Activated CD8-positive, alpha-beta memory T cell treated with anti-CD3 and anti-CD28 coated beads, Interleukin-2, amount 50 U/mL, for 1 hour (primary cell): ENCODE measurements around the gene ANAPC4.

Experiments used
- DNase-seq: peaks from one replicate; pipeline ENCODE4 v3.0.0-alpha.2; 2020; ENCODE audit errors: extremely low read depth

ANAPC4 gene

DNA sequence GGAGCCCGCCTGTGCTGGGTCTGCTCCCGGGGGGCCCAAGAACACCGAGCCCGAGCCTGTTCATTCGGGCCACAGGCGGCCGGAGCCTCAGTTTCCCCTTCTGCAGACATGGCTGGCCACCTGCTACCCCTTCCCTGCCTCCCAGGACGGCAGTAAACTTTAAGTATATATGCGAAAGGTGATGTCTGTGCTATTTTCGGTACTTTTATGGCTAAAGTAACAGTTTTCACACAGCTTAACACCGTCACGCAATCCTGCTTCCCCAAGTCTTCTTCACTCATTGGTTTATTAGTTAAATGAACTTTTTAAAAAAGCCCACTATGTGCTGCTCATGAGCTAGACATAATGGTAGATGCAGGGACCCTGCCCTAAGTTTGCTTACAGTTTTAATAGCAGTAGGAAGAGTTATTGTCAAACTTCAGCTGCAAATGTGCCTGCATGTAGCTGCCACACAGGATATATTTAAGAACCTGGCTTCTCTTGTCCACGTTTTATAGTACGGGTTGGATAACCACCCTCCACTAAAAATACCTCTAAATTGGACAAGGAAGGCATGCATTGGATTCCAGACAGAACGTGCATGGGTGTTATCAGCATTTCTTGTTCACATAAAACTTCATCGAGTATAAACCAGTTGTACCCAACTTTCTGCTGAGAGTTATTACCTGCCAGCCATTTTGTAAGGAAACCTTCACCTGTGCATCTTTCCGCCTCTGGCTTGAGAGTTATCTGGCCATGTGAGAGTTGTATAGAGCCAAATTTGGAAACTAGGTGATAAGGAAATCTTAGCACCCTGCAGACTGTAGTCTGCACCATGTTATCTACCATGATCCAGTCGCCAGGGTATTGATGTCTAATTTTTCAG lies 741 bp downstream of the ANAPC4 start:
- DNase-seq = no peak

DNA sequence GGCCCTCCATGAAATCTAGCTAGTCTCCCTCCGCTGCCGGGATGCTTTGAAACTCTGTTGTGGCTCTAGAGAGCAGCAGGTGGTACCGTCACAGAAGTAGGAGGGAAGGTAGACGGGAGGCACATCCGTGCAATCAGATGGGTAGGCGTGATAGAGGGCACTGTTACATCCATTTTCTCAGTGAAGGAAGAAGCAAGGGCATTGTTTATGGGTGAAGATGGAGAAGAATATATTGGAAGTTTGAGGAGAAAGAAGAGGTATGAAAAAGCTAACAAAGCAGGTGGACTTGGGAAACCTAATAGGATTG lies 1.3 kb downstream of the ANAPC4 start:
- DNase-seq = no peak

DNA sequence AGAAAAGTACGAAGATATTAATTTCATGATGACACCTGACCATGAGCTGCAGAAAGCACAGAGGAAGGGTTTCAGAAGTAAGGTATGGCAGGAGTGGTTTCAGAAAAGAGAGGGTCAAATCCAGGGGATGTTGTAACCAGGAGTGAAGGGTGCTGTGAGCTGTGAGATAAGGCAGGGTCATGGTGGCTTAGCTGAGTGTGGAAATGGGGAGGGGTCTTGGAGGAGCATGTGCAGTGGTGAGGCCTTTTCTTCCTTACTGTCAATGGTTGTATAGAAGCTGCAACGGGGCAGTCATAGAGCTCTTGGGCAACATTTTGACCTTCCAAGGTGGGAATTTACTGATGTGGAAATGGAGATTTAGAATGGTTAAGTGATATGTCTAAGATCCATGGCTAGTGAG lies 2.5 kb downstream of the ANAPC4 start:
- DNase-seq = no peak

DNA sequence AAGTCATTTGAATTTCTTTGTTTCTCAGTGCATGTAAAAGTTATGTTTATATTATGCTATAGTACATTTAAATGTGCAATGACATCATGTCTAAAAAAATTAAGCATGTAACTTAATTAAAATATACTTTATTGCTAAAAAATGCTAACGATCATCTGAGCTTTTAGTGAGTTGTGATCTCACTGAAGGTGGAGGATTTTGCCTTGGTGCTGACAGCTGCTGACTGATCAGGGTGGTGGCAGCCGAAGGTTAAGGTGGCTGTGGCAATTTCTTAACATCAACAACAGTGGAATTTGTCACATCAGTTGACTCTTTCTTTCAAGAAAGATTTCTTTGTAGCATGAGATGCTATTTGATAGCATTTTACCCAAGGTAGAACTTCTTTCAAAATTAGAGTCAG lies 6.6 kb downstream of the ANAPC4 start:
- DNase-seq = no peak

DNA sequence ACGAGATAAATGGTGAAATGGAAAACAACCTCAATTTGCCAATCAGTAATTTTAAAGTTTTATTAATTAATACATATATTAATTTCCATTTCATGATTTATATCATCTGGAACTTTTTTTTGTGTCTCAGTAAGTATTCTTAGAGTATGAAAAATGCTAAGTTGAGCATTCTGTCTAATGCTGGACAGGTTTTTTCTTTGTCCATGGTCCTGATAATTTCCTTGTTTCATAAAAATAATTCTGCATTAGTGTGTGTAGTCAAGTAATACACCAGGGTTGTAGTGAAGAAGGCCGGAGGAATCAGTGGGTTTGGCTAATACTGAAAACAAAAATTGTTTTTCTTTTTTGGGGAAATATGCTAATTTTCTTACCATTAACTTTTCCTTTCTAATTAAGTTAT lies 9.9 kb downstream of the ANAPC4 start:
- no peak for DNase-seq

DNA sequence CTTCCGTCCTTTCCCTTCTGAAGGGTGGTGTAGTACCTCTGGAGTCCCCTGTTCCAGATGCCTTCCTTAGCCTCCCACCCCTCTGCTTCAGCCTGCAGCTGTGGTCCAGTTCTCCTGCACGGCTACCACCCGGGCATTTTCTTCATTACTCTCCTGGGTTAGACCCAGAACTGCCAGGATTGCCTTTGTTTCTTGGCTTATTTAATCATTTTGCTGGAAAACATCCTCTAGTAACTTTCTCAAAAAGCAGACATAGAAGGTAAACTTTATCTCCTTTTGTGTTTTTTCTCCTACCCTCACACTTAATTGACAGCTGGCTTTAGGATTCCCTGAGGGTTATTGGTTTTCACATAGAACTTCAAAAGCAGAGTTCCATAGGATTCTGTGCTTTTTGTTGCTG lies 20.2 kb downstream of the ANAPC4 start:
- no peak for DNase-seq

DNA sequence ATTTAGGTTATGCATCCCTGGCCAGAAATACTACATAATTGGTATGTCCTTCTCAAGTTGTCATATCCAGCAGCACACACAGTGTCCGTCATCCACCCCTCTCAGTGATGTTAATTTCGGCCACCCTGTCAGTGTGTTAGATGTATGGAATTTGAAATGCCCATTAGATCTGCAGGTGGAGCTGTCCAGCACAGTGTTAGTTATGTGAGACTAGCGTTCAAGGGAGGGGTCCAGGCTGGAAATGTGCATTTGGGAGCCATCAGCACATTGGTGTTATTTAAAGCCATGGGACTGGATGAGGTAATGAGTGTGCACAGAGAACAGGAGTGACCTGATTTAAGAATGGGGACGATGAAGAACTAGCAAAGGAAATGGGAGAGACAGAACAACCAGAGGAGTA lies 22.4 kb downstream of the ANAPC4 start:
- no peak for DNase-seq

DNA sequence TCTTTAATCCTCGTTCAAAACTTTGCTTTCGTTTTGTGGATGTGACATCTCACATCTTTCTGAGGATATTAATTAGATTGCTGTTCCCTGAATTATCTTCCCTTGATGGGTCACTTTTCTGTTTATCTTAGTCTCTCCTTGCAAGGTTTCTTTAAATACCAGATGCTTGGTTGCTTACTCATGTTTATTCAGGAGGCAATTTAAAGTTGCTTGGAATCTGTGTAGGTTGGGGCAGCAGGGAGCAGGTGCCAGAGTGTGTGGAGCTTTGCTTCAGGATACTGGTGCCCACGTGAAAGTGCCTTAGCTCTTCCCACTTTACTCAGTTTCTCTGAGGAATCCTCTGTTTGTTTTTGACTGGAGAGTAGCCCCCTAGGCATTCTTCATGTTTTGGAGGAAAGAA lies 24.0 kb downstream of the ANAPC4 start:
- no peak for DNase-seq

DNA sequence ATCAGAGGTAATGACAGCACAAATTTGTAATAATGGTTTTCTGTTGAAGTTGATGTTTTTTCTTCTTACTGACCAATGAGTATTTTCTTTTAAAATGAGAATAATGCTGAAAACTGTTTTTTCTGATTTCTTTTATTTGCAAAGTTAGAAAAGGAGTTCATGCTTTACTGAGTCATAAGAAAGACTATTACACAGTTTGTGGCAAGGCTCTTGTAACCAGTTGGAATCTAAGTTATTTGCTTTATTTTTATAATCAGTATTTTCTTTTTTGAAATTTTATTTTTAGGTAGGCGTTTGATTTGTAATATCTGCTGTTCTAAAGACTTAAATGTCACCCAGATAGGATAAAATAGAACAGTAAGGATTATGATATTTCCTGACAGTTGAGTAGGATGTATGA lies 25.5 kb downstream of the ANAPC4 start:
- DNase-seq = no peak

DNA sequence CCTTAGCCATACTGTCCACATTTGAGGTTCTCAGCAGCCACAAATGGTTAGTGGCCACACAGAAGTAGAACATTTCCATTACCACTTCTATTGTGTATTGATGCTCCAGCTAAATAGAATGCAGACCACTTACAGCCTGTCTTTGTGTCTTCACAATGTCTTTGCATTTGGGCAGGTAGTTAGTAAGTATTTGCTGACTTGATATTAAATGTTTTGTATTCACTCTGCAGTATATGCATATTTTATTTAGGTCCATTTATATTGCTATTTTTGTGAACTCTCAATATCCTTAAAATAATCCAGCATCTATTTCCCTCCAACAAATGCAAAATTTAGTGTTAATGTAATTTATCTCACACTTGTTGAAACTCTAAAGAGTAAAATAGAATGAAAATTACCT lies 26.6 kb downstream of the ANAPC4 start:
- no peak for DNase-seq

DNA sequence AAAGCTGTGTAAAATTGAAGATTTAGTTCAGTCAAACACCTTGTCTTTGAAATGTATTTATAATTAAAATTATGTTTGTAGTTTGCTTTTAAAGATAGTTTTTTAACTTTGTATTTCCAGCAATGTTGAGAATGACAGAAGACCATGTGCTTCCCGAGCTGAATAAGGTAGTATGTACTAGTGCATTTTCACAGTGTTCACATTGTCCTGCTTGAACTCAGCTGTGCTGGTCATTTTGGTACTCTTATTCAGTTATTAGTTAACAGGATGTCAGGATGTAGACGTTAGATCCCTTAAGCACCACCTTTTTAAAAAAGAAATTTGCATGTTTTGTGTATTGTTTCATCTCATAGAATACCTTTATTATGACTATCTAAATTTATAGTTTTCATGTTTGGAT lies 28.4 kb downstream of the ANAPC4 start:
- DNase-seq = no peak

DNA sequence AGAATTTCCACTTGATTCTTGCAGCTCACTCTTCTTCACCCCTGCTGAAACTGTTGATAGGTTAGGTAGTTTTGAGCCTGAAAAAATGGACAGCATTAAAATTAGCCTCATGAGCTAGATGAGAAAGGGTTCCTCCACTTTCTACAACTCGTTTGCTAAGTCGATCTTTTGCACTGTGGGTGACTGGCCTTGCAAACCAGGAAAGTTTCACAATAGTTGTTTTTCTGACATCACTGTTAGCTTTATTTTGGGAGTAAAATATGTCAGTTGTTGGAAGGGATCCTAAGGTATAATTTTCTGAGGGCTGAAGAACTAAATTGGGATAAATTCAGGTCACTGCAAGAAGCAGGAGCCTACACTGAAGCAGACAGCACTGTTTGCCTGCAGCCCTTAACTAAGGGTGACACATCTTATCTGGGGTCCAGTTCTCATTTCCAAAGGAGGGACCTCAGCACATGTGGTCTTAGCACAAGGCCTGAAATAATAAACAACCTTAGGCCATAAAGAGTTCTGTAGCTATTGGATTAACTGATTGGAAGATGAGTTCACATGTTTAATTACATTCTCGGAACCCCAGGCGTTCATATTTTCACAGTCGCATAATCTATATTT lies 29.1 kb downstream of the ANAPC4 start:
- no peak for DNase-seq

DNA sequence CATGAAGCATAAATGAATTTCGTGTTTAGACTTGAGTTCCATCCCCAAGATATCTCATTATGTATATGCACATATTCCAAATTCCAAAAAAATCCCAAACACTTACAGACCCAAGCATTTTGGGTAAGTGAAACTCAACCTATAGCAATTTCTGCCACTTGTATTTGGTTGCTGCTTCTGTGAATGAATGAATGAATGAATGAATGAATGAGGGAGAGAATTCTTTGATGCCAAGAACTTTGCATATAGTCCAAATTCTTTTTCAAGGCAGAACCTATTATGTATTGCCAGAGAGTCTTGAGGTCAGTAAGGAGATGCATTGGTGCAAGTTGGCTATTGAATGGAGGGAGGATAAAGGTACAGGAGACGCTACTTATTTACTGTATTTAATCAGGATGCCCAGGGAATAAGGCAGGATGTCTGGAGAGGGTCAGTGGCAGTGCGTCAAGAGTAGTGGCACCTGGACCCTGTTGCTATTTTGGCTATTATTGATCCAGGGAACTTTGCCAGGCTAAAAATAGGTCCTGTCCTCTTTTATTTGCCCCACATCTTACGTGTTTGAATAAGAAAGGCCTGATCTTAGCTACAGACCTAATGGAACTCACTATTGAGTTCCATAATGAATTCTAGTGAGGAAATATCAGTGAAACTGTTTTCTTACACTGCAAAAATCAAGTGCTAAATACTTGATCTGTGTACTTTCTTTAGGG lies 33.9 kb downstream of the ANAPC4 start:
- no peak for DNase-seq

DNA sequence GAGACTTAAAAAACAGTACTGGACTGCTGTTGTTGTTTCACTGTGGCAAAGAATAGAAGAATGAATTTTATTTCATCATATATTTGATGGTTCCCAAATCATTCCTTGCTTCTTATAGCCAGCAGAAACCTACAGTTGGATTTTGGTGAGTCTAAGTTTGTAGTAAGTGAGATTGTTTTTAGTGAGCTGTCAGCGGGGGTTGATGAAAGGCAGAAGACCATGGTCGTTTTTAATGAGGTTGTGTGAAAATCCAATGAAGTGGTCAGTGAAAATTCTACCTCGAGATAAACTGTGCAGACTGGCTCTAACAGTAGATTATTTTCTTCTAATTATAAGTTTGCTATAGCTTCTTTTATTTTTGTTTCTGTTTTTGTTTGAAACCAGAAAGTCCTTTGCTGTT lies 36.2 kb downstream of the ANAPC4 start:
- no peak for DNase-seq

DNA sequence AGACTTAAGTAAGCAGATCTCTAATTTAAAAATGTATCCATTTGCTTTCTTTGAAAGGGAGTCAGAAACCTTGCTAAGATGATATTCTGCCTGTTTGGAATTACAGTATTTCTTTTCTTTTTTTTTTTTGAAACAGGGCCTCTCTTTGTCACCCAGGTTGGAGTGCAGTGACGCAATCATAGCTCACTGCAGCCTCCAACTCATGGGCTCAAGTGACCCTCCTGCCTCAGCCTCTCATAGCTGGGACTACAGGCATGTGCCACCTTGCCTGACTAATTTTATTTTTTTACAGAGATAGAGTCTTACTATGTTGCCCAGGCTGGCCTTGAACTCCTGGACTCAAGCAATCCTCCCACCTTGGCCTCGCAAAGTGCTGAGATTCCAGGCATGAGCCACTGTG lies 40.0 kb downstream of the ANAPC4 start:
- DNase-seq = no peak

DNA sequence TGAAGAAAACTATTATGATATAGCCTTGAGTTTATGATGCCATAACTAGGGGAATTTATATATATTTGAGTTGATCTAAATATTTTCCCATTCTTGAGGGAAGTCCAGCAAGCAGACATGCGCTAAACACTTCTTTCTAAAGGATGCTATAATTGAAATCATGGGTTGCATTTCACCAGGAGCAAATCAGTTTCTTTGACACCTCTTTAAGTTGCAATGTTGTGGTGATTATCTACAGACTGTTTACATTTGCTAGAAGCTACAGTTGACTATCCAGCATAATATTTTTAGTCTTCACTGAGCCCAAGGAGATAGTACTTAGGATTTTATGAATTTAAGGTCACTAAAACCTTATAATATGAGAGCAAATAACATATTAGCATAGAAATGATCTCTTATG lies 43.9 kb downstream of the ANAPC4 start:
- DNase-seq = no peak

DNA sequence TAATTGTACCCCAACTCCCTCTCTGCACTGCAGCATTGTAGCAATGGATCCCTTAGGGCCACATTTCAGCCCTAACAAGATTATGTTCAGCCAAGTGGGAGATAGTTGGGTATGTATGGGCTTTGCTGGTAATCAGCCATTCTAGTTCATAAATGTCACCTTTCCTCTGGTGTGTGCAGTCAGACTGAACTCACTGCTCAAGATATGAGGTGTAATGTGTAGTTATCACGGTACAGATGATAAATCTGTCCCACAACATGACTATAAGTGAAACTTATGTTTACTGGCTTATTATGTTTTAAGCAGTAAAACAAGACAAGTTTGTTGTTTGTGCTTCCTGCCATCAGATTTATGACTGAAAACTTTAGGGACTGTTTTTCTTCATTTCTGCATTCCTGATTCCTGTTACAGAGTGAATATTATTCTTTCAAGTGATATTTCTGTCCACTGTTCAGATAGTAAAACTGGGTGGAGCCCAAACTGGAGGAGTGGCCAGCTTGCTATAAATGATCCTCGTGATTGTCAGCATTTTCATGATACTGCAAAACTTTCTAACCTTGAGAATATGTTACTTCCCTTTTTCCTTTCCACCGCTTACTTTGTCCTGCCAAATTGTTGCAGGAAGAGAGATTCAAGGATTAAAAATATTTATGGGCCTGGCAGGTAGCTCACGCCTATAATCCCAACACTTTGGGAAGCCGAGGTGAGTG lies 44.9 kb downstream of the ANAPC4 start:
- no peak for DNase-seq

DNA sequence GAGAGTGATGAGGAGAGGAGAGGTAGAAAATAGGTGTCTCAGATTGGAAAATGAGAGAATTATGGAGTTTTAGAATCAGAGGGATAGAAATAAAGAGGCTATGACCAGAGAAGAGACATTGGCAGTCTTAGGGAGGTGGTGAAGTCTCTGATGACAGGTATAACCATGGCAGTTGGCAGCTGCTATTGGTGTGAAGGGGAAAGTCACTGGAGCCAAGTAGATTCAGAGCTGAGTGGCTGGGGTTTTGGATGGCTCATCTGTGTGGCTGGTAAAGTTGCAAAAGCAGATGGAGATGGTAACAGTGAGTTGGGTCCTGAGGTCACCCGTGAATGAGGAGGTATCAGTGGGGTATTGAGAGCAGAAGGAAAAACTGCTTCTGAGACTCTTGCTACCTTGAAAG lies 46.5 kb downstream of the ANAPC4 start:
- DNase-seq = no peak

DNA sequence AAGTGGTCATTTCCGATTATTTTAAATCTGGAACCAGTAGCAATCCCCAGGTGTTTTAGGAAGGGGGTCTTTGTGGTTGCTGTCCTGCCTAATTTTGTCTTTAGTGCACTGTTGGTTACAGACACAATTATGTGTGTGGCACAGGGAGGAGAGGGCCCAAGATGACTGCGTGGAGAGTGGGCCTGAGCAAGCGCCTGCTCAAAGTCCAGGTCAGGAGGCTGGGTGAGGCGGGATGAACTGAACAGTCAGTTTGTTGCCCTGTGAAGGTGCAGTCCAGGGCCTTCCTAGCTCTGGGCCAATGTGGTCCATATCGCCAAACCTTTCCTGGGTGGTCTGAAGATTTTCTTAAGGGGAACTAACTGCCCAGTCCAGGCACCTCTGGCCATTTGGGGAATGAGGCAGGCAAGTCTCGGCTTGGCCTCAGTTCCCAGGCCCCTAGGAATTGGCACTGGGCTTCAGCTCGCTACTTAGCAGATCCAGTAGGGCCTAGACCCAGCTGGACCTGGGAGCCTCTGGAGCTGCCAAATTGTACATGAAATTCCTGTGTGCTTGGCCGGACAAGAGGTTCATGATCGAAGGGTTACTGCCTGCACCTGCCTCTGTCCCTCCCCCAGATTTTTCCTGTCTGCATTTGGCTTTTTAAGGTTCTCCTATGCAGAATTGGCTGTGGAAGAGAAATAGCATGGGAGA lies 47.6 kb downstream of the ANAPC4 start:
- no peak for DNase-seq

DNA sequence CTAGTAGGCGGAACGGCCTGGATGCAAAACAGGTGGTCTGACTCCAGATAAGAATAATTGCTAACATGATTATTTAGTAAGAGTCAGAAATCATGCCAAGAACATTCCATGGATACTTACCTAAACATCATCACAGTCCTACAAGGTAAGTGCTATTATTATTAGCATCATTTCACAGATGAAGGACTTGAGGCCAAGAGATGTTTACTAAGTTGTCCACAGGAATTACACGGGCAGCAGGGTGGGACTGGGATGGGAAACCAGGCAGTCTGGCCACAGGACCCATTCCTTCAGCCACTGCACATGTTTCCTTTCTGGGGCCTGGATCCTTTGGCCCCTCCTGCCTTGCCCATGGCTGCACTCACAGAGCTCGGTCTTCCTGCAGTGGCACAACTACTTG lies 48.3 kb downstream of the ANAPC4 start:
- no peak for DNase-seq

DNA sequence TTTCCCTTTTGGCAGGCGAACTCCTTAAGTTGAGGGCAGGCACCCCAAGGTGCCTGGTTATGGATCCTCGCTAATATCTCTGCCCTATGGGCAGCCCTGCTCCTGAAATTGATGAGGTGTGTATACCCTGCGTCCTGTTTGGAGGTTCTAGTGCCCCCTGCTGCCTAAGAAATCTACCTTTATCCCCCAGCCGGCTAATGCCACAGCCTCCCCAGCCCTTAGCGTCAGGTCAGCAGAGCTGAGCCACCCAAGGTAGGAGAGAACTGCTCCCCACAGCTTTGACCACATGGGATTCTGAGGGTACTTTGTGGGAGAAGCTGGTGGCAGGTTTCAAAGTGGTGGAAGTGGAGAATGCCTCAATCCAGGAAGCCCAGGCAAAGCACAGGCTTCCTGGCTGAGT lies 50.8 kb downstream of the ANAPC4 start:
- no peak for DNase-seq

DNA sequence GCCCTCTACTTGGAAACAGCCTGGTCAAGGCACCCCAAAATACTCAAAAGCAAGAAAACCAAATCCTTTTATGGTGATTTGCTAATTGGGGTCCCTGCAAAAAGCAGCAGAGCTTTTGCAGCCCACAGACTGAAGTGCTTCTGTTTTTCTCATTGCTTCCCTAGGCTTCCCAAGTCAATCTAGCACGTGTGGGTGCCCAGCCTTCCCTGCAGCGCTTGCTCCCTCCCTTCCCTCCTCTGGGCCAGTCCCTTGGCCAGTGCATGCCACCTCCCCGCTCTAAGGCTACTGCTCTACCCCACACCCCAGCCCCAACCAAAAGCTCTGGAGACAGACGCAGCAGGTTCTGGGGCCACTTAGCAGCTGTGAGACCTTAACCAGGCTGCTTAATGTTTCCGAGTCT lies 53.6 kb downstream of the ANAPC4 start:
- DNase-seq = no peak
